T-helper 2 cell (primary cell): ENCODE measurements around the gene POM121.
"Not testable (repeated sequence)": the region's sequence is repeated elsewhere in the genome, so short reads cannot be mapped to it uniquely, and the experiment has no call there.

Experiments
- DNase-seq, 5 experiments: peaks; one replicate each; pipeline versions ENCODE4 v3.0.0 to v3.0.0-alpha.2; 2012 to 2022

POM121 gene

GRCh38 chr7:72949686-72950085, 24.8 kb downstream of the POM121 start:
- not testable (repeated sequence) for DNase-seq

GRCh38 chr7:72950432-72950831, 25.5 kb downstream of the POM121 start:
- DNase-seq: not testable (repeated sequence)

- DNase-seq: not testable (repeated sequence)
Observed at GRCh38 chr7:72953901-72954562, 29.1 kb downstream of the POM121 start.

DNA sequence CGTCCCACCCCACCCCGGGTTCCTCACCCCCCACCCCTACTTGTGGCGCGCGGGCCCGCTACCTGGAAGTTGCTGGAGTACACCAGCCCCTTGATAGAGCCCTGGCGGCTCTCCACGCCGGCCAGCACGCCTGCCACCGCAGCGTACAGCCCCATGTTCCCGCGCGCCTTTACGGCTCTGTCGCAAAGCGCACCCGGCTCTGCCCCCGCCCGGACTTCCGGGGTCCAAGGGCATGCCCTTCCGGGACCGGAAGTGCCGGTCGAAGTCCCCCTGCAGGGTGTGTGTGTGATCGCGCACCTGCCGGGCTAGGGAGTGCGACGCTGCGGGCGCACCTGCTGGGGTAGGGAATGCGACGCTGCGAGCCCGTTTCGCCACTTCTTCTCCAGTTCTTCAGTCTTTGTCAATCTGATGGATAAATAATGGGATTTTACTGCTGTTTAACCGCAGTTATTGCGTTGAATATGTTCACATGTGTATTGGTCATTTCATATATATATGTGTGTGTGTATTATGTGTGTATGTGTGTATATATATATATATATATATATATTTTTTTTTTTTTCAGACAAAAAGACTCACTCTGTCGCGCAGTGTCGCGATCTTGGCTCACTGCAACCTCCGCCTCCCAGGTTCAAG, 29.8 kb downstream of the POM121 start:
- peak in 1 of 5 experiments; percentile 17 for DNase-seq

- not testable (repeated sequence) for DNase-seq
Observed at GRCh38 chr7:72960029-72960428, 35.1 kb downstream of the POM121 start.

- not testable (repeated sequence) for DNase-seq
Observed at GRCh38 chr7:72960626-72961345, 35.9 kb downstream of the POM121 start.

DNA sequence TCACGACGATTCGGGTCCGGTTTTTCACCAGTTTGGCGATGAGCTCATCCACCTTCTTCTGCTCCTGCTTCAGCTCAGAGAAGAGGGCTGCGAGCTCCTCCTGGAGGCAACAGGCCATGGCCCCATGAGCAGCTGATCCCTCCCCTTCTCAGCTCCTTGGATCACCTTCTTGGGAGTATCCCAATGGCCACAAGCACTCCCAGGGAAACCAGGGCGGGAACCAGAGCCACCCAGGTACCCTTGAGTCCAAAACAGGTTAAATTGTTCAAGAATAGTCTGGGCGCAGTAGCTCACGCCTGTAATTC, 36.4 kb downstream of the POM121 start:
- not testable (repeated sequence) for DNase-seq

DNA sequence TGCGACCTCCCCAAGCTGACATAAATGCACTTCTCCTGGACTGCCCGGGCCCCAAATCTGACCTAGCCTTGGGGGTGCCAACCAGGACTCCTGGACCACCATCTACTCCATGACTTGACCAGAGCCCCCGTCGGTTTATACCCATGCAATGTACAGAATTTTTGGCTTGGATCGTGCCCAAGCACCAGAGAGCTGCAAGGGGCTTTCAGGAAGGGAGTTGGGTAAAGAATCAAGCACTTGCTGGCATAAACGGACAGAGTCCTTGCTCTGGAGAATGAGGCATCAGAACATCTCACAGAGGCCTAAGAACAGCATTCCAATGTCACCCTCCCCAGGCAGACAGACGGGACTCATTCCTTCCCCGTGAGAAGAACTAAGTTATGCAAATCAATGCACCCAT, 38.2 kb downstream of the POM121 start:
- not testable (repeated sequence) for DNase-seq

GRCh38 chr7:72965186-72965975, 40.5 kb downstream of the POM121 start:
- DNase-seq: not testable (repeated sequence)

DNA sequence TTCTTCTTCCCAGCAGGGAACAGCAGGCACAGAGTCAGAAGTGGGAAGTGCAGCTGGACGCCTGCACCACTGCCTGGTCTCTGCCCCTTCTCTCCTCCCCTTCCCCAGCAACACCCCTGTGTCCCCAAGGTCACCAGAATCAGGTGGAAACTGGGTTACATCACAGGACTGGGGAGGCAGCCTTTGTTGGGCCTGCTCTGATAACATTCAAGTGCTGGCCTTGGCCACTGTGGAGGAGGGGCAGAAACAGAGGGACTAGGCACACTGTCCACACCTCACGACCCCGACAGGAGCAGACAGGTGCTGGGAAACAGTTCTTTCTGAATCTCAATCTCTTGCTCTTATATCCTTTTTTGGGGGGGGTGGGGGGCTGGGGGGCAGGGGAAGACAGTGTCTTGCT, 42.0 kb downstream of the POM121 start:
- DNase-seq: not testable (repeated sequence)

GRCh38 chr7:72968980-72969516, 44.2 kb downstream of the POM121 start, which contains the start of gene TRIM74:
TRIM74 (minus strand) TSS chr7:72969466; CDS start chr7:72966157, 3,309 bp downstream.
- DNase-seq: not testable (repeated sequence)

DNA sequence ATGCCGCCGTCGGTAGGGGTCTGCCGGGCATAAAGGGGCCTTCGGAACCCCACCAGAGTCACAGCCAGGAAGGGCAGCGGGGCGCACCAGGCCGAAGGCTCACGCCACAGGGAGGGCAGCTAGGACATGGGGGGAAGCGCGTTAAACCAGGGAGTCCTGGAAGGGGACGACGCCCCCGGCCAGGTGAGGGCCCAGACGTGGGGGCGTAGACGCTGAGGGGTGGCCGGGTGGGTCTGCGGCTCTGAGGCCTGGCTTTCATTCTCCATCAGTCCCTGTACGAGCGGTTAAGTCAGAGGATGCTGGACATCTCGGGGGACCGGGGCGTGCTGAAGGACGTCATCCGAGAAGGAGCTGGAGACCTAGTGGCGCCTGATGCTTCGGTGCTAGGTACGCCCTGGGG, 44.8 kb downstream of the POM121 start:
- not testable (repeated sequence) for DNase-seq

GRCh38 chr7:72971505-72971904, 46.6 kb downstream of the POM121 start:
- not testable (repeated sequence) for DNase-seq

DNA sequence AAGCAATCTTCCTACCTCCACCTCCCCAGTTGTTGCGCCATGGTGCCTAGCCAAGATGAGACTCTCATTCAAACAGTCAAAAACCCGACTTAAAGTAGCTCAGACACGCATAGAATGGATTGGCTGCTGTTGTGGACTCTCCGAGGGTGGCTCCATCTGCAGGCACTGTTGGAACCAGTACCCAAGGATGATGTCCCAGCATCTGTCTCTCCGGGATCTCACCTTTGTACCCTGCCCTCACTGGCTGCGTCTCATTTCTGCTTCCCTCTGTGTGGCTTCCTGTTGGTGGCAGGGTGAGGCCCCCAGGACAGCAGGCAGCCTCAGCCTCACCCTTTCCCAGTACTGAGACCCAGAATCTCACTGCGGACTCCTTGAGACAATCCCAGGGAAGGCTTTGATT, 49.9 kb downstream of the POM121 start:
- not testable (repeated sequence) for DNase-seq

GRCh38 chr7:72975656-72976286, 50.9 kb downstream of the POM121 start:
- DNase-seq: not testable (repeated sequence)

GRCh38 chr7:72976434-72976833, 51.5 kb downstream of the POM121 start:
- not testable (repeated sequence) for DNase-seq

- not testable (repeated sequence) for DNase-seq
Observed at GRCh38 chr7:72980382-72980781, 55.5 kb downstream of the POM121 start.

DNA sequence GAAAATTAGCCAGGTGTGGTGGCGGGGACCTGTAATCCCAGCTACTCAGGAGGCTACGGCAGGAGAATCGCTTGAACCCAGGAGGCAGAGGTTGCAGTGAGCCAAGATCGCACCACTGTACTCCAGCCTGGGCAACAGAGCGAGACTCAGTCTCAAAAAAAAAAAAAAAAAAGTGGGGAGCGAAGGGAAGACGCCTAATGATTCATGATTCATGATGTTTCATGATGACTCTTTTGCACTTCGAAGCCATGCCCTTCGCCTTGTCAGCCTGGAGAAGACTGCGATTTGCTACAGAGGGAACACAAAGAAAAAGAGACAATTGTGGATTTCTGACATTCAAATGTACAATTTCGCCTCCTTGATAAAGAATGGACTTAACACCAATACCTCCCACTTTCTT, 57.2 kb downstream of the POM121 start:
- DNase-seq: not testable (repeated sequence)

DNA sequence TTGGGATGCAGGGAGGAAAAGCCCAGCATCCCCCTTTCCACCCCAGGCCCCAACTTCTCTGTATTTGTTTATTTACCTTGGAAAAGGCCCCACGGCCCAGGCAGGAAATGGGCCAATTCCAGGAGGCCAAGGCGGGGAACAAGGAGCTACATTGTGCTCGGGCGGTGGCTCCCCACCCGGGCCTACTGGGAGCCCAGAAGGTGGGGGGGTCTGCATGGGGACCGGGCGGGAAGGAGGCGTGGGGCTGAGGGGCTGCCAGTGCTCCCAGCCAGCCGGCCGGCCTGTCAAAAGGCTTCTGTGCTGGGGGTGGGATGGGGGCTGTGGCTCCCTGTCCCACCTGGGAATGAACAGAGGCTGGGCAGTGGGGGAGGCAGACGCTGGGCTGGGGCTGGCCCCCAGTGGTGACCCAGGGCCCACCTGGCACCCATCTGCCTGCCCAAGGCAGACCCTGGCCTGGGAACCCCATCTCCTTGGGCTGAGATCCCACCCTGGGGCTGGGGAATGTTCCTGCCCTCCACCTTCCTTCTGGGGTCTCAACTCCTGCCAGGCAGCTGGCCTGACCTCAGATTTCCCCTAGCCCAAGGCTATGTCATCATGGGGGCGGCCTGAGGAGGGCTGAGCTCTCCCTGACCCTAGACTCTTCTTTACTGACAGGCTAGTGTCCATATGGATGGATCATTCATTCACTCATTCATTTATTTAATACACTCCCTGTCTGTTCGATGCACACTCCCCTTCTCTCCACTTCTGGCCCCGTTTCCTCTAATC, 65.4 kb downstream of the POM121 start:
- DNase-seq: not testable (repeated sequence)

- not testable (repeated sequence) for DNase-seq
Observed at GRCh38 chr7:72995484-72995883, 70.6 kb downstream of the POM121 start.

DNA sequence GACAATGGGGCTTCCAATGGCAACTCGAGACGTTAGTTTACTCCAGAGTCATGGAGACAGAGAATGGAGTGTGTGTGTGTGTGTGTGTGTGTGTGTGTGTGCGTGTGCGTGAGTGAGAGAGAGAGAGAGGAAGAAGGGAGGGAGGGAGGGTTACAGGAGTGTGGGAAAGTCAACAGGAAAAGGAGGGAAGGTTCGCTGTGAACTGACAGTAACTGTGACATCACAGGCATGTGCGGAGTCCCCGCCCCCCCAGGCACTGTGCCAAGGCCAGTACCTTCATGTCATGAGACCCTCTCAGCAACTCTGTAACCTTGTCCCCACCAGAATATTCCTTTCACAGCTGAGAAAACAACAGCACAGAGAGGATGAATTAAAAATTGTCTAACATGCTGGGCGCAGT, 72.6 kb downstream of the POM121 start:
- DNase-seq: not testable (repeated sequence)
